Measurements from ENCODE around the gene ZNRF2.

GRCh38 chr7:30278376-30278775 lies 6.0 kb upstream of the ZNRF2 start:
- no peak for TF ChIP-seq CTCF (IDR thresholded peaks at IDR 0.05; ENCODE audit: low read length)
- TF ChIP-seq EZH2 (IDR thresholded peaks at IDR 0.05; ENCODE audit: borderline replicate concordance, low read length) = no peak

Data from OCI-LY1 (cell line).